SU-DHL-6 (cell line): ENCODE measurements around the gene SERPIND1.
"Not testable (repeated sequence)": the region's sequence is repeated elsewhere in the genome, so short reads cannot be mapped to it uniquely, and the experiment has no call there.

ENCODE experiments used
- H2AFZ ChIP-seq: fragments of 200-600 bp; sonication (generic); 2 replicates; pipeline ENCODE4 v1.6.1; 2014; ENCODE audit warnings: low read depth, mild to moderate bottlenecking, moderate library complexity, mixed read lengths, antibody characterized with exemption, low read length; ENCODE audit not compliant: severe bottlenecking
- H3F3A ChIP-seq: fragments of 200-600 bp; shearing (Covaris generic); 2 replicates; pipeline ENCODE4 v1.6.0; 2016; ENCODE audit warnings: antibody characterized with exemption, mild to moderate bottlenecking; ENCODE audit not compliant: insufficient read depth
- H3K27ac ChIP-seq: fragments of 200-600 bp; sonication (generic); 2 replicates; pipeline ENCODE4 v1.5.1; 2016; ENCODE audit warnings: low read depth, mild to moderate bottlenecking, low read length, moderate library complexity, mixed read lengths
- H3K27me3 ChIP-seq: fragments of 200-600 bp; sonication (generic), shearing (Covaris generic); 2 replicates; pipeline ENCODE4 v1.6.0; 2014; ENCODE audit warnings: mild to moderate bottlenecking, low read length
- H3K36me3 ChIP-seq: fragments of 200-600 bp; sonication (generic); 2 replicates; pipeline ENCODE4 v1.6.1; 2014; ENCODE audit warnings: mild to moderate bottlenecking, low read length, mixed read lengths
- H3K4me2 ChIP-seq: fragments of 300-600, 200-600 bp; shearing (Covaris generic), sonication (generic); 2 replicates; pipeline ENCODE4 v1.6.0; 2014; ENCODE audit warnings: low read length, low read depth, mild to moderate bottlenecking; ENCODE audit not compliant: poor library complexity, severe bottlenecking
- H3K4me3 ChIP-seq: fragments of 200-600 bp; sonication (generic); 2 replicates; pipeline ENCODE4 v1.5.1; 2014; ENCODE audit warnings: antibody characterized with exemption, low read length, mild to moderate bottlenecking, mixed read lengths; ENCODE audit not compliant: insufficient read depth, poor library complexity, severe bottlenecking
- H3K79me2 ChIP-seq: fragments of 200-600 bp; sonication (generic); 2 replicates; pipeline ENCODE4 v1.6.1; 2014; ENCODE audit warnings: mild to moderate bottlenecking, low read length, moderate library complexity; ENCODE audit not compliant: insufficient read depth
- H3K9ac ChIP-seq: fragments of 200-600 bp; sonication (generic); 2 replicates; pipeline ENCODE4 v1.7.0; 2014; ENCODE audit warnings: mild to moderate bottlenecking, low read length
- H3K9me2 ChIP-seq: fragments of 200-600 bp; sonication (generic); replicated peaks from 2 replicates; pipeline ENCODE4 v1.6.1; 2014; ENCODE audit warnings: low read length; ENCODE audit not compliant: insufficient read depth
- H3K9me3 ChIP-seq: fragments of 200-600 bp; sonication (generic); 2 replicates; pipeline ENCODE4 v1.6.1; 2014; ENCODE audit warnings: low read length, mixed read lengths; ENCODE audit not compliant: insufficient read depth
- H4K20me1 ChIP-seq: fragments of 200-600 bp; sonication (generic); 2 replicates; pipeline ENCODE4 v1.6.1; 2014; ENCODE audit warnings: low read depth, mild to moderate bottlenecking, antibody characterized with exemption, low read length, moderate library complexity, mixed read lengths
- CTCF ChIP-seq: fragments of 200-600 bp; sonication (generic); IDR thresholded peaks from one replicate; pipeline ENCODE4 v1.5.1; 2017; ENCODE audit warnings: antibody characterized with exemption, mild to moderate bottlenecking, low read length, moderate library complexity; ENCODE audit not compliant: insufficient read depth, poor library complexity, severe bottlenecking
- EZH2phosphoT487 ChIP-seq: fragments of 200-600 bp; sonication (generic), shearing (Covaris generic); conservative IDR thresholded peaks from 2 replicates; pipeline ENCODE4 v1.6.1; 2018; ENCODE audit warnings: mild to moderate bottlenecking, antibody characterized with exemption, low read length, moderate library complexity, mixed read lengths

SERPIND1 gene

GRCh38 chr22:20727118-20728015 is 46.5 kb upstream of the SERPIND1 start:
- no peaks in the 10 kb centered on the region for H3K9me2 ChIP-seq
- H2AFZ ChIP-seq = no peak overlapping the region
- no peaks in the 10 kb centered on the region for H3K36me3 ChIP-seq
- no peaks in the 10 kb centered on the region for H3K27me3 ChIP-seq
- no peaks in the 10 kb centered on the region for H4K20me1 ChIP-seq
- H3K27ac ChIP-seq = no peak overlapping the region
- no peak overlapping the region for H3K4me3 ChIP-seq
- H3K9ac ChIP-seq = no peak overlapping the region
- no peaks in the 10 kb centered on the region for H3K79me2 ChIP-seq
- no peaks in the 10 kb centered on the region for H3F3A ChIP-seq
- H3K9me3 ChIP-seq = no peaks in the 10 kb centered on the region
- TF ChIP-seq CTCF (no peak), EZH2phosphoT487 (no peak)
- no peak overlapping the region for H3K4me2 ChIP-seq

- Histone ChIP-seq H3K4me2 (no peak overlapping the region), H3K9me3 (no peaks in the 10 kb centered on the region), H3K9me2 (no peaks in the 10 kb centered on the region), H3K79me2 (no peaks in the 10 kb centered on the region), H3K4me3 (no peak overlapping the region), H3K9ac (no peak overlapping the region), H3F3A (no peaks in the 10 kb centered on the region), H3K27me3 (no peaks in the 10 kb centered on the region), H3K27ac (no peak overlapping the region), H2AFZ (no peak overlapping the region), H4K20me1 (no peaks in the 10 kb centered on the region), H3K36me3 (no peaks in the 10 kb centered on the region)
- no peak for TF ChIP-seq CTCF
- no peak for TF ChIP-seq EZH2phosphoT487
Observed at GRCh38 chr22:20728523-20729190, 45.3 kb upstream of the SERPIND1 start.

- no peaks in the 10 kb centered on the region for H3K36me3 ChIP-seq
- H3K79me2 ChIP-seq = no peaks in the 10 kb centered on the region
- no peaks in the 10 kb centered on the region for H3K27me3 ChIP-seq
- H3K9me3 ChIP-seq = no peaks in the 10 kb centered on the region
- no peak overlapping the region for H3K4me3 ChIP-seq
- no peaks in the 10 kb centered on the region for H3K9me2 ChIP-seq
- no peak overlapping the region for H3K4me2 ChIP-seq
- no peak overlapping the region for H3K9ac ChIP-seq
- no peaks in the 10 kb centered on the region for H3F3A ChIP-seq
- no peak overlapping the region for H3K27ac ChIP-seq
- H4K20me1 ChIP-seq = no peaks in the 10 kb centered on the region
- no peak for TF ChIP-seq CTCF
- TF ChIP-seq EZH2phosphoT487 = no peak
- H2AFZ ChIP-seq = no peak overlapping the region
Observed at GRCh38 chr22:20729194-20729593, 44.7 kb upstream of the SERPIND1 start.

GRCh38 chr22:20732431-20732830 is 41.5 kb upstream of the SERPIND1 start:
- not testable (repeated sequence) for H3K9me2 ChIP-seq, H3K36me3 ChIP-seq, H3K4me3 ChIP-seq, H3K9ac ChIP-seq, H3K79me2 ChIP-seq, H4K20me1 ChIP-seq, H3K27me3 ChIP-seq, H3F3A ChIP-seq, H3K9me3 ChIP-seq, H2AFZ ChIP-seq, H3K27ac ChIP-seq, H3K4me2 ChIP-seq

- H3K4me3 ChIP-seq, H3K9ac ChIP-seq, H3K79me2 ChIP-seq, H3K36me3 ChIP-seq, H3F3A ChIP-seq, H2AFZ ChIP-seq, H3K27me3 ChIP-seq, H3K27ac ChIP-seq, H3K4me2 ChIP-seq, H3K9me3 ChIP-seq, H4K20me1 ChIP-seq, H3K9me2 ChIP-seq: not testable (repeated sequence)
Observed at GRCh38 chr22:20735356-20736162, 38.4 kb upstream of the SERPIND1 start.
